Astrocyte (in vitro differentiated cells and primary cell): ENCODE data around the gene DEDD2.

Experiments used
- CTCF ChIP-seq: IDR thresholded peaks from 2 replicates; pipeline ENCODE4 v1.5.1; 2011; ENCODE audit warnings: low read depth, mild to moderate bottlenecking, inconsistent platforms, low read length, moderate library complexity; ENCODE audit not compliant: insufficient read depth
- EZH2 ChIP-seq: IDR thresholded peaks from 2 replicates; pipeline ENCODE4 v1.6.1; 2012; ENCODE audit warnings: mild to moderate bottlenecking, low read length, inconsistent platforms; ENCODE audit not compliant: insufficient read depth

GRCh38 chr19:42172261-42172660, 45.2 kb downstream of the DEDD2 start:
- no peak for TF ChIP-seq EZH2
- TF ChIP-seq CTCF = no peak
